ENCODE data around the gene PIGM.

- TF ChIP-seq CTCF (IDR thresholded peaks at IDR 0.05) (no peak), MAX (CRISPR knock-in tag; IDR thresholded peaks at IDR 0.05) (no peak), TEAD4 (CRISPR knock-in tag; IDR thresholded peaks at IDR 0.05) (no peak), NR2C2 (CRISPR knock-in tag; IDR thresholded peaks at IDR 0.05) (no peak), CREM (CRISPR knock-in tag; IDR thresholded peaks at IDR 0.05) (no peak), TCF7 (CRISPR knock-in tag; IDR thresholded peaks at IDR 0.05; ENCODE audit: low read depth) (no peak), USF1 (CRISPR knock-in tag; IDR thresholded peaks at IDR 0.05) (no peak), E2F4 (CRISPR knock-in tag; IDR thresholded peaks at IDR 0.05; ENCODE audit: borderline replicate concordance, low read depth) (no peak)
Measured at GRCh38 chr1:160056648-160057169, 24.9 kb upstream of the PIGM start.
